Stimulated activated naive CD8-positive, alpha-beta T cell treated with anti-CD3 and anti-CD28 coated beads, Interleukin-15, Interleukin-2, amounts not matched to agents 100 ng/mL and 50 ng/mL, for 24 hours (primary cell): ENCODE measurements around the gene SLC31A2.
"Not testable (repeated sequence)": the region's sequence is repeated elsewhere in the genome, so short reads cannot be mapped to it uniquely, and the experiment has no call there.

ENCODE experiments used
- H3K27ac Mint-ChIP-seq: one replicate; pipeline ENCODE4 v1.8.0; 2021; ENCODE audit warnings: mild to moderate bottlenecking, mixed read lengths
- H3K27me3 Mint-ChIP-seq: one replicate; pipeline ENCODE4 v1.8.0; 2021; ENCODE audit warnings: mixed read lengths
- H3K36me3 Mint-ChIP-seq: one replicate; pipeline ENCODE4 v1.8.0; 2021; ENCODE audit warnings: low read depth, mixed read lengths
- H3K4me1 Mint-ChIP-seq: one replicate; pipeline ENCODE4 v1.8.0; 2021; ENCODE audit warnings: low read depth, mixed read lengths
- H3K4me3 Mint-ChIP-seq: one replicate; pipeline ENCODE4 v1.8.0; 2021; ENCODE audit warnings: mild to moderate bottlenecking, mixed read lengths
- H3K9me3 Mint-ChIP-seq: one replicate; pipeline ENCODE4 v1.8.0; 2021; ENCODE audit warnings: mixed read lengths

SLC31A2 gene

GRCh38 chr9:113150670-113151611 is at the start of gene SLC31A2:
Gene SLC31A2 (plus strand): TSS chr9:113151007. CDS start chr9:113151075, 68 bp downstream.
- Mint-ChIP-seq H3K4me1 (peaks cover 26% of the 10 kb centered on the region), H3K27ac (peak within 1 kb of the TSS; percentile 21), H3K9me3 (no peaks in the 10 kb centered on the region), H3K27me3 (no peaks in the 10 kb centered on the region), H3K36me3 (no peaks in the 10 kb centered on the region), H3K4me3 (peak within 1 kb of the TSS; percentile 82)

GRCh38 chr9:113105345-113105744 is 45.5 kb upstream of the SLC31A2 start:
- not testable (repeated sequence) for H3K4me3 Mint-ChIP-seq, H3K9me3 Mint-ChIP-seq, H3K4me1 Mint-ChIP-seq, H3K27me3 Mint-ChIP-seq, H3K36me3 Mint-ChIP-seq, H3K27ac Mint-ChIP-seq

GRCh38 chr9:113111065-113111951 is 39.5 kb upstream of the SLC31A2 start:
- not testable (repeated sequence) for H3K27ac Mint-ChIP-seq

GRCh38 chr9:113112706-113113510 is 37.9 kb upstream of the SLC31A2 start:
- not testable (repeated sequence) for H3K4me3 Mint-ChIP-seq, H3K27ac Mint-ChIP-seq, H3K4me1 Mint-ChIP-seq, H3K27me3 Mint-ChIP-seq, H3K9me3 Mint-ChIP-seq, H3K36me3 Mint-ChIP-seq

More at GRCh38 chr9:113111065-113111951, 39.5 kb upstream of the SLC31A2 start:
- H3K4me3 Mint-ChIP-seq, H3K36me3 Mint-ChIP-seq, H3K4me1 Mint-ChIP-seq, H3K27me3 Mint-ChIP-seq, H3K9me3 Mint-ChIP-seq: not testable (repeated sequence)

GRCh38 chr9:113118829-113119228 is 32.0 kb upstream of the SLC31A2 start:
- H3K27me3 Mint-ChIP-seq, H3K4me3 Mint-ChIP-seq, H3K9me3 Mint-ChIP-seq, H3K4me1 Mint-ChIP-seq, H3K27ac Mint-ChIP-seq, H3K36me3 Mint-ChIP-seq: not testable (repeated sequence)

- Mint-ChIP-seq H3K4me3 (no peak overlapping the region), H3K36me3 (no peaks in the 10 kb centered on the region), H3K4me1 (no peaks in the 10 kb centered on the region), H3K9me3 (no peaks in the 10 kb centered on the region), H3K27me3 (peaks cover 39% of the 10 kb centered on the region), H3K27ac (no peak overlapping the region)
Measured at GRCh38 chr9:113125386-113126035, 25.3 kb upstream of the SLC31A2 start.

- H3K9me3 Mint-ChIP-seq = no peaks in the 10 kb centered on the region
- H3K27me3 Mint-ChIP-seq = peaks cover 52% of the 10 kb centered on the region
Measured at GRCh38 chr9:113129466-113129865, 21.3 kb upstream of the SLC31A2 start.

GRCh38 chr9:113129884-113130283 is 20.9 kb upstream of the SLC31A2 start:
- H3K27me3 Mint-ChIP-seq = peaks cover 48% of the 10 kb centered on the region
- no peak overlapping the region for H3K27ac Mint-ChIP-seq
- no peak overlapping the region for H3K4me3 Mint-ChIP-seq
- no peaks in the 10 kb centered on the region for H3K4me1 Mint-ChIP-seq
- no peaks in the 10 kb centered on the region for H3K9me3 Mint-ChIP-seq
- H3K36me3 Mint-ChIP-seq = no peaks in the 10 kb centered on the region

More at GRCh38 chr9:113129466-113129865, 21.3 kb upstream of the SLC31A2 start:
- Mint-ChIP-seq H3K36me3 (no peaks in the 10 kb centered on the region), H3K4me1 (no peaks in the 10 kb centered on the region), H3K27ac (no peak overlapping the region), H3K4me3 (no peak overlapping the region)

- no peaks in the 10 kb centered on the region for H3K4me1 Mint-ChIP-seq
- no peaks in the 10 kb centered on the region for H3K9me3 Mint-ChIP-seq
- H3K4me3 Mint-ChIP-seq = no peak overlapping the region
- H3K27ac Mint-ChIP-seq = no peak overlapping the region
- no peaks in the 10 kb centered on the region for H3K36me3 Mint-ChIP-seq
- peaks cover 41% of the 10 kb centered on the region for H3K27me3 Mint-ChIP-seq
Measured at GRCh38 chr9:113131689-113132151, 19.1 kb upstream of the SLC31A2 start.

GRCh38 chr9:113137196-113138168 is 13.3 kb upstream of the SLC31A2 start:
- Mint-ChIP-seq H3K27me3 (peaks cover 12% of the 10 kb centered on the region), H3K4me1 (no peaks in the 10 kb centered on the region), H3K36me3 (no peaks in the 10 kb centered on the region), H3K4me3 (no peak overlapping the region), H3K27ac (no peak overlapping the region), H3K9me3 (peaks cover 9% of the 10 kb centered on the region)

GRCh38 chr9:113138760-113139159 is 12.0 kb upstream of the SLC31A2 start:
- Mint-ChIP-seq H3K4me3 (no peak overlapping the region), H3K9me3 (peaks cover 9% of the 10 kb centered on the region), H3K36me3 (no peaks in the 10 kb centered on the region), H3K4me1 (no peaks in the 10 kb centered on the region), H3K27me3 (peaks cover 17% of the 10 kb centered on the region), H3K27ac (no peak overlapping the region)

- no peak overlapping the region for H3K4me3 Mint-ChIP-seq
- peaks cover 20% of the 10 kb centered on the region for H3K27me3 Mint-ChIP-seq
- H3K36me3 Mint-ChIP-seq = no peaks in the 10 kb centered on the region
- no peak overlapping the region for H3K27ac Mint-ChIP-seq
- H3K9me3 Mint-ChIP-seq = peaks cover 9% of the 10 kb centered on the region
- no peaks in the 10 kb centered on the region for H3K4me1 Mint-ChIP-seq
Measured at GRCh38 chr9:113139225-113139829, 11.5 kb upstream of the SLC31A2 start.

- Mint-ChIP-seq H3K27me3 (peaks cover 26% of the 10 kb centered on the region), H3K36me3 (no peaks in the 10 kb centered on the region), H3K4me3 (no peak overlapping the region), H3K9me3 (peaks cover 9% of the 10 kb centered on the region), H3K4me1 (no peaks in the 10 kb centered on the region), H3K27ac (no peak overlapping the region)
Measured at GRCh38 chr9:113139953-113140352, 10.9 kb upstream of the SLC31A2 start.
